Keratinocyte (primary cell): Measurements from ENCODE around the gene SUN3. TPM values are rescaled to one million over a fixed set of nuclear protein-coding genes. Genes with fewer than 3 reads are reported as not detected.

Source experiments
- DNase-seq: peaks from one replicate; pipeline ENCODE4 v3.0.0-alpha.2; 2011; ENCODE audit warnings: low read depth, missing footprints, low spot score
- FAIRE-seq: peaks from 2 replicates; lab custom pipeline; 2011; peaks lifted over from hg19 to GRCh38; lab: Jason Lieb, UNC
- H2AFZ ChIP-seq: 2 replicates; pipeline ENCODE4 v1.6.0; 2012; ENCODE audit warnings: low read length, control low read depth, inconsistent platforms; ENCODE audit not compliant: control insufficient read depth
- H3K27ac ChIP-seq: 2 replicates; pipeline ENCODE4 v1.5.1; 2011; ENCODE audit warnings: low read length; ENCODE audit not compliant: control insufficient read depth, insufficient read depth
- H3K27me3 ChIP-seq: 3 replicates; pipeline ENCODE4 v1.6.0; 2011; ENCODE audit warnings: low read length; ENCODE audit not compliant: control insufficient read depth, insufficient read depth; ENCODE audit errors: extremely low read depth
- H3K36me3 ChIP-seq, 2 experiments: 2 replicates in 1 of 2; 3 replicates in 1 of 2; pipeline ENCODE4 v1.5.1; 2011; ENCODE audit warnings: low read length in 2 of 2, mild to moderate bottlenecking in 1 of 2; ENCODE audit not compliant: control insufficient read depth in 2 of 2, insufficient read depth in 2 of 2; ENCODE audit errors: extremely low read depth in 1 of 2
- H3K4me1 ChIP-seq: 3 replicates; pipeline ENCODE4 v1.5.1; 2011; ENCODE audit warnings: low read length; ENCODE audit not compliant: control insufficient read depth, insufficient read depth; ENCODE audit errors: extremely low read depth
- H3K4me2 ChIP-seq: 3 replicates; pipeline ENCODE4 v1.6.0; 2011; ENCODE audit warnings: low read depth, low read length; ENCODE audit not compliant: control insufficient read depth, insufficient read depth; ENCODE audit errors: extremely low read depth
- H3K4me3 ChIP-seq, 3 experiments: fragments of 200-600 bp in 1 of 3; sonication (generic) in 1 of 3; 2 replicates in 2 of 3; 3 replicates in 1 of 3; pipeline ENCODE4 v1.5.1; 2011 to 2016; ENCODE audit warnings: low read length in 3 of 3, mild to moderate bottlenecking in 3 of 3, control low read depth in 2 of 3, inconsistent platforms in 1 of 3, low read depth in 1 of 3, mixed read lengths in 1 of 3, mixed run types in 1 of 3, moderate library complexity in 1 of 3; ENCODE audit not compliant: control insufficient read depth in 2 of 3, insufficient read depth in 2 of 3; ENCODE audit errors: extremely low read depth in 1 of 3
- H3K79me2 ChIP-seq: 2 replicates; pipeline ENCODE4 v1.6.0; 2012; ENCODE audit warnings: low read length; ENCODE audit not compliant: control insufficient read depth, insufficient read depth
- H3K9ac ChIP-seq: 3 replicates; pipeline ENCODE4 v1.6.0; 2011; ENCODE audit warnings: low read length; ENCODE audit not compliant: control insufficient read depth, insufficient read depth; ENCODE audit errors: extremely low read depth
- H3K9me1 ChIP-seq: 3 replicates; pipeline ENCODE4 v1.6.0; 2011; ENCODE audit warnings: low read length; ENCODE audit not compliant: control insufficient read depth, insufficient read depth; ENCODE audit errors: extremely low read depth
- H3K9me3 ChIP-seq: 2 replicates; pipeline ENCODE4 v1.5.1; 2012; ENCODE audit warnings: low read depth, low read length; ENCODE audit not compliant: control insufficient read depth
- H4K20me1 ChIP-seq: 3 replicates; pipeline ENCODE4 v1.6.0; 2011; ENCODE audit warnings: low read length; ENCODE audit not compliant: control insufficient read depth, insufficient read depth; ENCODE audit errors: extremely low read depth
- CTCF ChIP-seq, 3 experiments: IDR thresholded peaks in 1 of 3; conservative IDR thresholded peaks in 1 of 3; optimal IDR thresholded peaks in 1 of 3; 2 replicates in 2 of 3; 3 replicates in 1 of 3; pipeline versions ENCODE3 to v1.5.1; 2011; ENCODE audit warnings: low read length in 3 of 3, mild to moderate bottlenecking in 3 of 3, moderate library complexity in 2 of 3, control low read depth in 1 of 3, inconsistent platforms in 1 of 3; ENCODE audit not compliant: insufficient read depth in 2 of 3; ENCODE audit errors: extremely low read depth in 1 of 3
- EZH2 ChIP-seq: IDR thresholded peaks from one replicate; pipeline ENCODE4 v1.6.1; 2012; ENCODE audit warnings: inconsistent platforms, mild to moderate bottlenecking, low read length, moderate library complexity
- dilution Hi-C: fragments of 300-500 bp; cut with MboI; formaldehyde crosslinking; loops from one replicate; pipeline ENCODE4 v1.7.0; 2020; ENCODE audit warnings: low sequenced_read_pairs; ENCODE audit not compliant: extremely low pct_ligation_motif_present
- polyA plus RNA-seq, 5 experiments: library from polyadenylated mRNA; depleted of rRNA in 3 of 5; stranded (reverse) in 3 of 5; stranded (forward) in 1 of 5; unstranded in 1 of 5; fragments of >200 nt; gene quantifications; 1 replicate in 1 of 5; 2 replicates in 3 of 5; 3 replicates in 1 of 5; pipeline versions ENCODE4 v1.2.1 to v1.2.3, GENCODE V29; 2011 to 2012; ENCODE audit warnings: missing spikeins in 2 of 5, low read depth in 1 of 5, low replicate concordance in 1 of 5

Gene SUN3
- polyA plus RNA-seq, 1 donor (not counting 4 experiments of a cell fraction or from before 2014, with no cell fraction given) = not detected

DNA sequence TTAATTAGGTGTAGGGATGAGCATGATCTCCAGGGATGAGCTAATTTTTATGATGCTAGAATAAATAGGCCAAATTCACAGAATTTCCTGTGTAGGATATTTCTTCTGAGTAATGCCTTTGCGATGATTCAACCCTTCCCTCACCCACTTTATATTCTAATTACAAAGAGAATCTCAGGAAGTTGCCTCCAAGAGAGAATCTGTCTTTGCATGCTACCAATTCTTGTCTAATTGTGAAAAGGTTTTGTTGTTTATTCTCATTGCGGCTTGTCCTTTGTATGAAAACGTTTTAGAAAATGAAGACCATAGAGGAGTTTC lies 12.7 kb upstream of the SUN3 start:
- H3K4me2 ChIP-seq = peak overlapping the region; percentile 78
- H3K9ac ChIP-seq = peak overlapping the region; percentile 39
- H2AFZ ChIP-seq = peak overlapping the region; percentile 73

GRCh38 chr7:48040944-48041652 lies 12.2 kb upstream of the SUN3 start:
- H3K4me3 ChIP-seq = no peak overlapping the region
- peak overlapping the region; percentile 12 for H3K9ac ChIP-seq
- H4K20me1 ChIP-seq = no peaks in the 10 kb centered on the region
- H3K79me2 ChIP-seq = no peaks in the 10 kb centered on the region
- H3K4me2 ChIP-seq = peak overlapping the region; percentile 78
- dilution Hi-C loops = no loop called here
- TF ChIP-seq CTCF (optimal IDR thresholded peaks at IDR 0.05 in 1 of 3, IDR thresholded peaks at IDR 0.05 in 1 of 3, conservative IDR thresholded peaks at IDR 0.05 in 1 of 3; ENCODE audit: extremely low read depth in 1 of 3, insufficient read depth in 2 of 3, low read length in 3 of 3) = no peak
- TF ChIP-seq EZH2 = no peak
- FAIRE-seq = no peak
- peaks cover 32% of the 10 kb centered on the region for H3K4me1 ChIP-seq
- no peak for DNase-seq
- H3K27ac ChIP-seq = peak overlapping the region; percentile 73
- peaks cover 1% of the 10 kb centered on the region for H3K27me3 ChIP-seq
- H3K9me3 ChIP-seq = no peaks in the 10 kb centered on the region
- H3K36me3 ChIP-seq = no peaks in the 10 kb centered on the region
- no peaks in the 10 kb centered on the region for H3K9me1 ChIP-seq
- H2AFZ ChIP-seq = no peak overlapping the region

More for the DNA sequence above, 12.7 kb upstream of the SUN3 start:
- no peaks in the 10 kb centered on the region for H4K20me1 ChIP-seq
- DNase-seq (peak; percentile 35), FAIRE-seq (peak; percentile 41)
- no peaks in the 10 kb centered on the region for H3K36me3 ChIP-seq
- H3K27me3 ChIP-seq = no peaks in the 10 kb centered on the region
- peak overlapping the region; percentile 73 for H3K27ac ChIP-seq
- H3K4me3 ChIP-seq = peak overlapping the region in 2 of 3 experiments; percentile 25
- peaks cover 32% of the 10 kb centered on the region for H3K4me1 ChIP-seq
- no peaks in the 10 kb centered on the region for H3K9me3 ChIP-seq
- no peaks in the 10 kb centered on the region for H3K9me1 ChIP-seq
- TF ChIP-seq EZH2 (no peak), CTCF (optimal IDR thresholded peaks at IDR 0.05 in 1 of 3, IDR thresholded peaks at IDR 0.05 in 1 of 3, conservative IDR thresholded peaks at IDR 0.05 in 1 of 3; ENCODE audit: extremely low read depth in 1 of 3, insufficient read depth in 2 of 3, low read length in 3 of 3) (no peak)
- dilution Hi-C loops = no loop called here
- no peaks in the 10 kb centered on the region for H3K79me2 ChIP-seq
